HG02852 (cell line): ENCODE results near the gene ZDHHC18.

Experiments
- ATAC-seq: cut with Tn5 transposase; IDR thresholded peaks from one replicate; pipeline ENCODE4 v1.9.1; 2021; ENCODE audit warnings: mild to moderate bottlenecking, moderate library complexity; ENCODE audit not compliant: unreplicated experiment

ZDHHC18 gene

GRCh38 chr1:26826261-26827105, at the start of gene ZDHHC18:
TSS of gene ZDHHC18 (plus strand) at chr1:26826688. CDS start at chr1:26826805, 117 bp downstream.
- peak; percentile 72 for ATAC-seq

- ATAC-seq = no peak
These were observed 47.3 kb upstream of the ZDHHC18 start for GRCh38 chr1:26779098-26779668.

GRCh38 chr1:26780344-26780957, 46.0 kb upstream of the ZDHHC18 start:
- ATAC-seq = no peak

GRCh38 chr1:26781206-26781825, 45.2 kb upstream of the ZDHHC18 start:
- no peak for ATAC-seq

GRCh38 chr1:26782521-26783212, 43.8 kb upstream of the ZDHHC18 start:
- no peak for ATAC-seq

- no peak for ATAC-seq
These were observed 42.9 kb upstream of the ZDHHC18 start for GRCh38 chr1:26783646-26784022.

GRCh38 chr1:26784023-26784871, 42.2 kb upstream of the ZDHHC18 start:
- ATAC-seq = no peak

- no peak for ATAC-seq
These were observed 41.6 kb upstream of the ZDHHC18 start for GRCh38 chr1:26784886-26785285.

- no peak for ATAC-seq
These were observed 40.7 kb upstream of the ZDHHC18 start for GRCh38 chr1:26785611-26786436.

GRCh38 chr1:26786437-26787380, 39.8 kb upstream of the ZDHHC18 start:
- ATAC-seq = no peak

GRCh38 chr1:26787381-26787705, 39.1 kb upstream of the ZDHHC18 start:
- peak; percentile 53 for ATAC-seq

- ATAC-seq = peak; percentile 57
These were observed 38.6 kb upstream of the ZDHHC18 start, which contains the start of gene PIGV for GRCh38 chr1:26787706-26788514. TSS of gene PIGV (plus strand) at chr1:26787950. CDS start at chr1:26790816, 2,866 bp downstream.

- no peak for ATAC-seq
These were observed 38.0 kb upstream of the ZDHHC18 start for GRCh38 chr1:26788515-26788785.

- no peak for ATAC-seq
These were observed 37.5 kb upstream of the ZDHHC18 start for GRCh38 chr1:26788836-26789611.

GRCh38 chr1:26789612-26789865, 36.9 kb upstream of the ZDHHC18 start:
- ATAC-seq = no peak

GRCh38 chr1:26789931-26790330, 36.6 kb upstream of the ZDHHC18 start:
- ATAC-seq = no peak

- ATAC-seq = no peak
These were observed 35.9 kb upstream of the ZDHHC18 start for GRCh38 chr1:26790551-26790953.
